Activated CD8-positive, alpha-beta memory T cell treated with anti-CD3 and anti-CD28 coated beads, Interleukin-2, amount 50 U/mL, for 24 hours (primary cell): ENCODE results near the gene STN1.

Source experiments
- DNase-seq: peaks from one replicate; pipeline ENCODE4 v3.0.0-alpha.2; 2020; ENCODE audit errors: extremely low read depth

Gene STN1, protein sequence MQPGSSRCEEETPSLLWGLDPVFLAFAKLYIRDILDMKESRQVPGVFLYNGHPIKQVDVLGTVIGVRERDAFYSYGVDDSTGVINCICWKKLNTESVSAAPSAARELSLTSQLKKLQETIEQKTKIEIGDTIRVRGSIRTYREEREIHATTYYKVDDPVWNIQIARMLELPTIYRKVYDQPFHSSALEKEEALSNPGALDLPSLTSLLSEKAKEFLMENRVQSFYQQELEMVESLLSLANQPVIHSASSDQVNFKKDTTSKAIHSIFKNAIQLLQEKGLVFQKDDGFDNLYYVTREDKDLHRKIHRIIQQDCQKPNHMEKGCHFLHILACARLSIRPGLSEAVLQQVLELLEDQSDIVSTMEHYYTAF

DNA sequence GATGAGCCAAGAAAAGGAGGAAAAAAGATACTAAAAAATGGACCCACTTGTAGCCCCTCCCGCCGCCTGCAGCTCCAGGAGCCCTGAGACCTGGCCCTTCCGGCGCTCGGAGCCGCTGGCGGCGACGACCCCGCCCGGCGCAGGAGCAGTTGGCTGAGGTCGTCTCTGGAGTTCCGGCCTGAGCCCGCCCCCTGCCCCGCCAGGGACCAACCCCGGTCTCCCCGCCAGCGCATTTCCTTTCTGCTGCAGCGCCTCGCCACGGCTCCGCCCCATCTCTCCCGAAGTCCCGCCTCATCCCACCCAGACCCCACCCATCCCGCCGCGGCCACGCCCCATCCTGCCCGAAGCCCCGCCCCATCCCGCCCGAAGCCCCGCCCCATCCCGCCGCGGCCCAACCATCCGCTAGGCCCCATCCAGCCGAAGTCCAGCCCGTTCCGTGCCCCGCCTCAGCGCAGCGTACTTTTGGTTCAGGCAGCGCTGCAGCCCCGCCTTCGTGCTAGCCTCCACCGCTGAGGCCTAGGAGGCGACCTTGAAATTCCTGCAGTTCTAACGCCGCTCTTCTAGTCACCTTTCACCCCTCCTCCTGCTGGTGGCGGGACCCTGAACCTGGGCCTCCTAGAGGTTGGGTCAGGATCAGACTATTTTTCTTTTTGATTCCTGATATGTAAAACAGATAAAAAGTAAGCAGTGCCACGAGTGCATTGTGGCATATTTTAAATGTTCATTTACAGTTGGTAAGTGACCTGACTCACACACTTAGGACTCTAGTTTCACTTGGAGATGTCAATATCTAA lies at the start of gene STN1:
STN1 (minus strand) TSS at position 132 of the 794 bp plus-strand sequence. CDS start 590 bp downstream, outside the sequence.
- peak; percentile 92 for DNase-seq

DNA sequence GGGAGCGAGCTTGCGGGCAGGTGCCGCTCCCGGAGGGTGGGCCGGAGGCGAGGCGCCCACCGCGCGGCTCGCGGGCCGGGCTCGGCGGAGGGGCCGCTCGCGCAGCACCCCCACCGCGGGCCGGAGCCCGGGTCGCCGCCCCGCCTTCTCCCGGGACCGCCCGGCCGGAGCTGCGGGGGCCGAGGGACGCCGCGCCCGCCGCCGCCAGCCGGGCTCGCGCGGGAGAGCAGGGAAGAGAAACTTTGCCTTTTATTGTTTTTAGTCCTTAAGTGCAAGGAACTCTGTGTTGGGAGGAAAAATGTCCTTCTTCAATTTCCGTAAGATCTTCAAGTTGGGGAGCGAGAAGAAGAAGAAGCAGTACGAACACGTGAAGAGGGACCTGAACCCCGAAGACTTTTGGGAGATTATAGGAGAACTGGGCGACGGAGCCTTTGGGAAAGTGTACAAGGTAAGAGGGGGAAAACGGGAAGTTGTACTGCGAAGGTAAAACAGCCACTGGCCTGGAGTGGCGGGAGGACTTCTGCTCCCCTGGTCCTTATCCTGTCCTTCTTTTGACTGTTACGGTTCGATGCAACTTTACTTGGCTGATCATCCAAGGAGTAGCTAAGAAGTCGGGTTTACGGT lies 49.6 kb upstream of the STN1 start:
- no peak for DNase-seq

DNA sequence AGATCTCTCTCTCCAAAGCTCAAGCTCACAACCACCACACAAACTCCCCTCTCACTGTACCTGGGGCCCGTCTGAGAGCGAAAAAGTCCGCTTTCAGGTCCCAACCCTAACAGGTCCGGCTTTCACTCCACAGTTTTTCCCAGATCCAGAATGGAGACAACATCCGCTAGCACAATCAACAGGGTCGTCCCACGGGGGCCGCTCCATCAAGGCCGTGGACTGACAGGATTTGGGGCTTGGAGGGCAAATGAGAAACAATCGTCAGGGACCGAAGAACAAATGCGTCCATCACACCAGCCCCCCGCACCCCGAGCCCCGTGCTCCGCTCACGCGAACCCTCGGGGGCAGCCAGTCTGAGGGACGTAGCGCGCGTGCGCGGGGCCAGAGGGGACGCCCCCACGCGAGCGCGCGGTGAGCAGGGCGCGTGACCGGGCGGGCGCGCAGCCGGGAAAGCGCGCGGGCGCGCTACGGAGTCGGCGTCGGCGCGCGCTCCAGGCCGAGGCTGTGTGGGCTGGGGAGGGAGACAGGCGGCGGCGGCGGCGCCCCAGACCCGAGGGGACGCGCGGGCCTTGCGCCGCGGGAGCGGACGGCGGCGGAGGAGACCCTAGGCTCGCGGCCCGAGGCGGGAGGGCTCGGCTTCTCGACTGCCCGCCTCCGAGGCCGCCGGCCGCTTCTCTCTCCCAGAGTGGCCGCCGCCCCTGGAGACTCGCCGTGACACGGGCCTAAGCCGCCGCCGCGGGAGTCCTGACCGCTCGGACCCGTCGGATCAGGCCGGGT lies 48.9 kb upstream of the STN1 start, which contains the start of gene SLK:
SLK (plus strand) TSS at position 470 of the 777 bp plus-strand sequence. CDS start 606 bp downstream, outside the sequence.
- DNase-seq = peak; percentile 32

DNA sequence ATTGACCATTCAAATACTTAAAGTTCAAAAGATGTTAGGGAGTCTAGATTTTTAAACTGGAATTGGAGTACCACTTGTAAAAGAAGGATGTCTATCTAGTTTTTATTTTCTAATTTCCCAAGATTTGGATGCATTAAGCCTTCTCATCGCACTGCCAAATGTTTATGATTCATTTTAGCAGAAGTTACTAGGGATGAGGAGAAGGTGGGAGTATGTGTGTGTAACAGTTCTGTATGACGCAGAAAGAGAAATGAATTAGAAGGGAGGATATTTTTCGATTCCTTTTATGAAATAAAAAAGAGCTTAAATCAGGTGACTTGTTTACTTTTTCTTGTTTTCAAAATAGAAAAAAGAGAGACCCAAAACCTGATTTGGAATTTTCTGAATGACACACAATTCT lies 42.1 kb upstream of the STN1 start:
- no peak for DNase-seq

DNA sequence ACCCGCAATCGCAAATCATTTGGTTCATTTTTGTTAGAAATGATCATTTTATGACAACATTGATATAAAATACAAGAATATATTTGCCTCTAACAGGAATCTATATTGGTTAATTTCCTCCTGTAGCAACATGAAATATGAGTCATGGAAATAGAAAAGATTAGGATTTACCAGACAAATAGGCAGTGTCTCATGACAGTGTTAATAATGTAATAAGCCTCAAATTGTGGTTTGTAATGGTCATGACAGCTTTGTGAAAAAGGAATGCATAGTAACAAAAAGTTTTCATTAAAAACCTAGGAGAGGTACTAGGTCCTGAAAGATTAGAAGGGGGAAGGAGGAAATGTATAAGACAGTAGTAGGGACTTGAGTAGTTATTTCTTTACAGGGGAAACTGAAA lies 41.0 kb upstream of the STN1 start:
- DNase-seq = no peak

DNA sequence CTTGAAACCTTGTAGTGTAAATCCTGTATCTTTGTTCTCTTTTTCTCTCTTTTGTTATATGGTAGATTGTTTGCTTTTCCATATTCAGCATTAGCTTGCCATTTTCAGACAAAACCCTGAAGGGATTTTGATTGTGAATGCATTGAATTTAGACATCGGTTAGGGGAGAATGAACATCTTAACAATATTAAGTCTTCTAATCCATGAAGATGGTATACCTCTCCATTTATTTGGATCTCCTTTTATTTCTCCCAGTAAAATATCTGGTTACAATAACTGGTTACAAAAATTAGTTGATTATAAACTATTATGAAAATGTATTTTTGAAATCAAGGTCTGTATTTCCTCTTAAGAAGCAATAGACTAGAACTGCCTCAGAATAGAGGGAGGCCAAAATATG lies 36.6 kb upstream of the STN1 start:
- DNase-seq = no peak

DNA sequence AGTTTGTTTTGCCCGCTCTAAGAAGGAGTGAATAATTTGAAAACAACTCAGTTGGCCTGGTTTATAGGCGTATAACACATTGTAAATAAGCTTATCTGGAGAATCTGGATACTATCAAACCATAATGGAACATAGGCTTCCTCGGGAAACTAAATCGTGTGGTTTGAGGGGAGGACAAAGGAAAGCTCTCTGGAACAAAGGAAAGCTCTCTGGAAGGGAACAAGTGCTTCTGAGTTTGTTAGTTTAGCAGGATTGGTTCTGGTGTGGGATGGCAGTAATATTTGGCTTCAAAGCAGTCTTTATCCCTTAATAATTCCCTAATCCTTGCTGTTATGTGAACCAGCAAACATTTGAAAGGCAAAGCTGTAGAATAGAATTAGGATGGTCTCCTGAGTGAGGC lies 34.0 kb upstream of the STN1 start:
- DNase-seq = no peak

DNA sequence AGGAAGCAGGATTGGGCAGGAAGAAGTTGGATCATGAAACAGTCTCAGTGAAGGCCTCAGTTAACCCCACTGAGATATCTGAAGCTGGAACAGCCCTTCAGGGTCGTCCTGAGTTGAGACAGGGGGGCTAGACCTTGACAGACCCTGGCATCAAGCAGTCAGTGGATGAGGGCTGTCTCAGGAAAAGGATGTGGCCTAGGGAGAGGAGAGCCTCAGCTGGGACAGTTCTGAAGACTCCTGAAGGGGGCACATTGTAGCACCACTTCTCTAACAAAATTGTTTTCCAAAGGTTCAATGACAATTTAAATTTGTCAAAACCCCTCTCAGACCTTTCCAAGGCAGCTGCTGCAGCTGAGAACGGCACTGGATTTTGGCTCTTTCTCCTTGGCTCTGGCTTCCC lies 33.2 kb upstream of the STN1 start:
- DNase-seq = no peak

DNA sequence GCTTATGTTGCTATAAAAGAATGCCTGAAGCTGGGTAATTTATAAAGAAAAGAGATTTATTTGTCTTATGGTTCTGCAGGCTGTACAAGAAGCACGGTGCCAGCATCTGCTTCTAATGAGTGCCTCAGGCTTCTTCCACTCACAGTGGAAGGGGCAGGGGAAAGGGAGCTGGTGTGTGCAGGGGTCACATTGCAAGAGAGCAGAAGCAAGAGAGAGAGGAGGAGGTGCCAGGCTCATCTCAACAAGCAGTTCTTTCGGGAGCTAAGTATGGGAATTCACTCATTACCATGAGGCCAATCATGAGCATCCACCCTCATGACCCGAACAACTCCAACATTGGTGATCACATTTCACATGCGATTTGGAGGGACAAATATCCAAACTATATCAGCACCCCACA lies 31.7 kb upstream of the STN1 start:
- no peak for DNase-seq

DNA sequence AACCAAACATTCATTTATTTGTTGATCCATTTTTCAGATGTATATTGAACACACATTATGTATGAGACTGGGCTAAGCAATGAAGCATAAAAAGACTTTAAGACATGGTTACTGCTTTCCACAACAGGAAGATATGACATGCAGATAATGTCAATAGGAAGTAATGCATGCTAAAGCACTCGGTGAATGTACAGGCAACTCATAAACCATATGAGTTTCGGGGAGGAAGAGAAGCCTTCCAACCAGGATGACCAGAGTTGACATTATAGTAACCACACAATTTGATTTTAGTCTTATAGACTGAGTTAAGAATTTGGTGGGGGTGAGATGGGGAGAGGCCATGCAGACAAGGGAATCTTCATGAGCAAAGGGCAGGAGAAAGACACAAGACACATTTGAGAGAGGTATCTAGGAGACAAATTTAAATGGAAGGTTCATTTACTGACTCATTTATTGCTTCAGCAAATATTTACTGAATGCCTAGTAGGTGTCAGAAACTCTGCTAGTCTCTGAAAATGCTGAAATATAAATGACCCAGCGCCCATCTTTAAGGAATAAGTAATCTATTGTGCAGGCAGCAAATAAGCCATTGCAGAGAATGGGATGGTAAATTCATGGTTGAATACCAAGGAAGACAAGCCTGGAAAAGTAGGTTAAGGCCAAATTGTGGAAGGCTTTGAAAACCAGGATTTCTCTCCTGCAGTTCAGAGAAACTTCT lies 30.0 kb upstream of the STN1 start:
- DNase-seq = no peak

DNA sequence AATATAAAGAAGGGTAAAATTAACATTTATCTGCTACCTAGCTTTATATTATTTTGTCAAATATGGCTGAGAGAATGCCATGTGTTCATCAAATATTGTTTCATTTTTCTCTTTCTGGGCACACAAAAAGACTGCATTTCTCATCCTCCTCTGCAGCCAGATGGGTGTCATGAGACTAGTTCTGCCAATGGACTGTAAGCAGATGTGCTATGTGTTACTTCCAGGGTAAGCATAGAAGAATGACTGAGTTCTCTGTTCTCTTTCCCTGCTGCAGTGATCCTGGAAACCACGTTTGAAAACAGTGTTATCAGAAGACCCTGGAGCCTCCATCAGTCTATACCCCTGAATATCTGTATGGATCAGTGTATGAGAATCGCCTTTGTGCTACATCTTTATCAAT lies 24.9 kb upstream of the STN1 start:
- no peak for DNase-seq

DNA sequence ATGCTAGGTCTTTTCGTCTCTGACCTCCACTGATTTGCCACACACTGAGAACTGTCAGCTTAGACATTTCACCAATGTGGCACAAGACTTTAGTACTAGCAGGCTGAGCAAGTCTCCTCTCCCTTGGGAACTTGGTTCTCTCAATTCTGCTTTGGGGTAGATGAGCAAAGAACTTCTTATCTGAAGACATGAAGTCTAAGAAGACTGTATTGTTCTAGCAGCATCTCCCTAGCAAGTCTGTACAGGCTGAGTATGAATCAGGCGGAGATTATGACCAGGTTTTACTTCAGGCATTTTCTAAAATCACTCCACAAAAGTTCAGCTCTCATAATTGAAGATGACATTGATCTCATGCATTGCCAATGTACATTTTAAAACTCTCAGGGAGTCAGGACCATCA lies 23.8 kb upstream of the STN1 start:
- DNase-seq = no peak

DNA sequence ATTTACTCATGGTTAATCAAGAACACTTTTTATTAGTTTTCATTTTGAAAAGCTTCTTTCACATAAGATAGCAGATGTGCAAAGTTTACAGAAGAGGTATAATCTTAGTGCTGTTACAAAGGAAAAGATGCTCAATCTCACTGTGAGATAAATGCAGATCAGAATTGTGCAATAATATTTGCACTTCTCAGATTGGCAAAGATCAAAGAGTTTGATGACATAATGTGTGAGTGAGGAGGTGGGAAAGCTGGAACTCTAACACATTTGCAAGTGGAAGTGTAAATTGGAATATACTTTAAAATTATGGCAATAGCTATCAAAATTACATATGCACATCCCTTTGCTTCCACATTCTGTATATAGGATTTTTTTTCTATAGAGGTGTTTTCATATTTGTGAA lies 21.5 kb upstream of the STN1 start:
- no peak for DNase-seq

DNA sequence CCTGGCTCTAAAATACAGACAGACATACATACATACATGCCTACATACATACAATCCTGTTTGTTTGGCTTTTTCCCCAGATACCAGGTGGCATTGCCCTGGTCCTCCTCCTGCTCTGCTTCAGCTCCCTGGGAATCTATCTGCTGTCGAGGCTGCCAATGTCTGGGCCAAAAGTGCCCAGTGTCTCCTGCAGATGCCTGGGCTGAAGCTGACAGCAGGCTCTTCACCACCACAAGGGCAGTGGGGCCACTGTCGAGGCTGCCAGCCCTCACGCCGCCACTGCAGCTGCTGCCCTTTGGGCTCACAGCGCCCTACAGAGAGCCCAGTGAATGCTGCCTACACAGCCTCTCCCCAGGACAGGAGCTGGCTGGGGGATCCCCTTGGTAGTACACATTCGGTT lies 18.0 kb upstream of the STN1 start:
- no peak for DNase-seq

DNA sequence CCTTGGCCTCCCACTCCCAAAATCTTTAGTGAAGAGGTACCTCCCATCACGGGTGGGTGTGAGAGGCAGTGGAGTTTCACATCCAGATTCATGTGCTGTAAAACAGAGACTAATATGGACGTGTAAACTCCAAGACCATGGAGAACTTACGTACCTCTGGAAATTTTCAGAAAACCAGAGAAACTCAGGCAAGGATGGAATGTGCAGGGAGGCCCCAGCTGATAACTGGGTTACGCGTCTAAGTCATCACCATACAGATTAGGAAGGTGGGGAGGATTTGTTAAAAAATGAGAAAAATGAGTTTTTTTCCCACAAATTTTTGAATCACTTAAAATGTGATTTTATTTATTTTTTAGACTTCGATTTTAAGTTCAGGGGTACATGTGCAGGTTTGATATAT lies 16.3 kb upstream of the STN1 start:
- no peak for DNase-seq

DNA sequence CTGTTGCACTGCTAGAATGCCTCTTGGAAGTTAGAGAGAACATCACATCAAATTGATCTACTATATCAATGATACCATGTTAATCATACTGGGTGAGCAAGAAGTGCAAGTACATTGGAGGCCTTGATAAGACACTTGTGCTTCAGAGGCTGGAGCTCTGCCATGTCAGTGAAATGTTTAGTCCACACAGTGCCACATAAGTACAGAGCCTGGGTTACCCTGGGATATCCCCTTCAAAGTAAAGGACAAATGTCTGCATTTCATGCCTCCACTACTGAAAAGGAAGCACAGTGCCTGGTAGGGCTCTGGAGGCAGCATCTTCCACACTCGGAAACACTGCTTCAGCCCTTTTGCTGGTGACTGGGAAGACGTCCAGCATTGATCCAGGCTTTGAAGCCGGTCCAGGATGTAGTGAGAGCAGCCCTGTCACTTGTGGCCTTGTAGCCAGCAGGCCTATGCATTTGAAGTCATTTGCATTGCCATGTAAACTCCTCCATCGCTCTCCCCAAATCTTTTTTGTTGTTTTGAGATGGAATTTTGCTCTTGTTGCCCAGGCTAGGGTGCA lies 15.7 kb upstream of the STN1 start:
- no peak for DNase-seq

DNA sequence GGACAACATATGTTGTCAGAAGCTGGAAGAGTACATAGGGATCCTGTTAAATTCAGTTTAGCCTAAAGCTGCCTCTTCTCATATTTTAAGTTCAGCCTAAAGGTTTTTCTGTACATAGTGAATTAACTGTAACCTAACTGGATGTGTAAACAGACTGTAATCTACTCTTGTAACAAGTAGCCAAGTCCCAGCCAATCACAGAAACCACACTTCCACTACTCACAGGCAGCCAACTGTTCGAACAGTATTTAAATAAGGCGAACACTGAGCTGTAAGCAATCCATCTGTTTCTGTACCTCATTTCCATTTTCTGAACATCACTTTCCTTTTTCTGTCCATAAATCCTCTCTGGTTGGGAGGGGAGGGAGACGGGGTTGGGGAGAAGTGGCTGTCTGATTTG lies 15.0 kb upstream of the STN1 start:
- DNase-seq = no peak

DNA sequence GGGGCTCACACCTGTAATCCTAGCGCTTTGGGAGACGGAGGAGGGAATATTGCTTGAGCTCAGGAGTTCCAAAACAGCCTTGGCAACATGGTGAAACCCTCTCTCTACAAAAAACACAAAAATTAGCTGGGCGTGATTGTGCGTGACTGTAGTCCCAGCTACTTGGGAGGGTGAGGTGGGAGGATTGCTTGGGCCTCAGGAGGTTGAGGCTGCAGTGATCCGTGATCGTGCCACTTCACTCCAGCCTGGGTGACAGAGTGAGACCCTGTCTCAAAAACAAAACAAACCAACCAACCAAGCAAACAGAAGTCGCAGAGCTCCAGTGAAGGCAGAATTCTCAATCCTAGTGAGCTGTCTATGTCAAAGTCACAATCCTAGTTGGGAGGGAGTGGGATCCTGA lies 14.3 kb upstream of the STN1 start:
- DNase-seq = no peak

DNA sequence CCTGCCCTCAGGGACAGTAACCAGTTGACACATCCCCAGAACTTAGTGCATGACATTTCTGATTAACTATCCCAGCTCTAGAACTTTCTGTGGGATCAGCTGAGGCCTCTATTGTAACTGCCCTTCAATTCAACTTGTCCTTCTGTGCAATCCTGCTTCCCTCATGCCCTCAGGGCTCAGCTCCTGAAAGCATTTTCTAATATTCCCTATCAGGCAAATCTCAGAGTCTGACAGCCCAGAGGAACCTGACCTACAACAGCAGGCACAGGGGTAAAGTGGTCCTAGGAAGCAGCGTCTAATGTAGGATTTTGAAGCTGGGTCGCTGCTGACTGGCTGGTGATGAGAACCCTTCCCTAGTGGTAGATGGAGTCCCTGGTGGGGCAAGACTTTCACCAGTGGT lies 13.6 kb upstream of the STN1 start:
- no peak for DNase-seq

DNA sequence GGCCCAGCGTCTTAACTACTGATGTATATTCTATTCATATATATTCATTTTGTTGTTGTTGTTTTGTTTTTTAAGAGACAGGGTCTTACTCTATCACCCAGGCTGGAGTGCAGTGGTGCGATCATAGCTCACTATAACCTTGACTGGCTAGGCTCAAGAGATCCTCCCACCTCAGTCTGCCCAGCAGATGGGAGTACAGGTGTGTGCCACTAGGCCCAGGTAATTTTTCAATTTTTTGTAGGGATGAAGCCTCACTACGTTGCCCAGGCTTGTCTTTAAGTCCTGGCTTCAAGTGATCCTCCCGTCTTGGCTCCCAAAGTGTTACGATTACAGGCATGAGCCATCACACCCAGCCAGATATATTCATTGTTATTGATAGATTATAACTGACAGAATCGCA lies 12.9 kb upstream of the STN1 start:
- no peak for DNase-seq

DNA sequence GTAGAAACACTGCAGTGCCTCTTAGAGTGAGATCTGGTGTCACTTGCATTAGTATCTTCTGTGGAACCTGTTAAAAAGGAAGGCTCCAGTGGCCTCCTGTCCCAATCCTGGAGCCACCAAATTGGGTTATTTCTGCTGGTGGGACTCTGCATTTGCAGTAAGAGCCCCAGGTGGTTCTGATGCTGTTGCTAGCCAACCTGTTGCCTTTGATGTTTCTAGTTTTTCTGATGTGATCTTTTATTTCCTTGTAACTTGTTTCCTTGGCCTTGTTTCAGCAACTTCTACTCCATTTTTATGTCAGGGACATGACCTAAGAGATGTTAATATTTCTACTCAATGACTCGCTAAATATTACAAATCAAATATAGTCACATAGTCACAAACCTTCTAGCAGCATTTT lies 12.5 kb upstream of the STN1 start:
- no peak for DNase-seq
